OCI-LY7 (cell line): Measurements from ENCODE around the gene MAPK8IP3. TPM values are rescaled to one million over a fixed set of nuclear protein-coding genes. Genes with fewer than 3 reads are reported as not detected.

Experiments
- BruUV-seq: library from RNA; stranded (reverse); fragments of 400-500 nt; replicated peaks from 2 replicates; lab custom pipeline; 2021; lab: Mats Ljungman, UMichigan
- CTCF ChIA-PET: fragments of 300-600 bp; sonication (Branson Sonifier 250); formaldehyde crosslinking; loops from one replicate; lab custom pipeline; 2022; ENCODE audit warnings: antibody characterized with exemption; ENCODE audit not compliant: unreplicated experiment; lab: Charles Lee
- POLR2A ChIA-PET: fragments of 300-600 bp; sonication (Branson Sonifier 250); formaldehyde crosslinking; loops from one replicate; lab custom pipeline; 2022; ENCODE audit warnings: antibody characterized with exemption; lab: Charles Lee
- DNase-seq: peaks from one replicate; pipeline ENCODE4 v3.0.0-alpha.2; 2015; ENCODE audit warnings: low spot score
- H2AFZ ChIP-seq: fragments of 200-600 bp; sonication (generic), shearing (Covaris generic); 2 replicates; pipeline ENCODE4 v1.6.1; 2014; ENCODE audit warnings: mild to moderate bottlenecking, antibody characterized with exemption, low read length, moderate library complexity
- H3K27ac ChIP-seq: fragments of 200-600 bp; sonication (generic); 2 replicates; pipeline ENCODE4 v1.5.1; 2014; ENCODE audit warnings: mixed run types, low read depth, mild to moderate bottlenecking, moderate library complexity, low read length, inconsistent platforms; ENCODE audit not compliant: poor library complexity, severe bottlenecking
- H3K36me3 ChIP-seq: fragments of 200-600 bp; sonication (generic); 2 replicates; pipeline ENCODE4 v1.6.1; 2014; ENCODE audit warnings: mild to moderate bottlenecking, antibody characterized with exemption, low read length, moderate library complexity, mixed read lengths; ENCODE audit not compliant: insufficient read depth
- H3K4me1 ChIP-seq: fragments of 200-600 bp; sonication (generic); 2 replicates; pipeline ENCODE4 v1.5.1; 2014; ENCODE audit warnings: mild to moderate bottlenecking, low read length; ENCODE audit not compliant: insufficient read depth, poor library complexity, severe bottlenecking
- H3K4me2 ChIP-seq: fragments of 200-600 bp; sonication (generic); 2 replicates; pipeline ENCODE4 v1.6.1; 2014; ENCODE audit warnings: mild to moderate bottlenecking, low read length
- H3K4me3 ChIP-seq: fragments of 200-600 bp; sonication (generic); 2 replicates; pipeline ENCODE4 v1.5.1; 2014; ENCODE audit warnings: mild to moderate bottlenecking, low read depth, low read length; ENCODE audit not compliant: poor library complexity, severe bottlenecking
- H3K79me2 ChIP-seq: fragments of 200-600 bp; sonication (generic); 2 replicates; pipeline ENCODE4 v1.6.1; 2016; ENCODE audit warnings: low read depth, mild to moderate bottlenecking, low read length, moderate library complexity, mixed read lengths; ENCODE audit not compliant: insufficient read depth
- H3K9me2 ChIP-seq: fragments of 200-600 bp; sonication (generic); 2 replicates; pipeline ENCODE4 v1.6.1; 2016; ENCODE audit warnings: mild to moderate bottlenecking, low read length, mixed read lengths; ENCODE audit not compliant: insufficient read depth
- H3K9me3 ChIP-seq: fragments of 200-600 bp; sonication (generic); 2 replicates; pipeline ENCODE4 v1.6.1; 2014; ENCODE audit warnings: mild to moderate bottlenecking, mixed run types, low read length, mixed read lengths
- H4K20me1 ChIP-seq: fragments of 200-600 bp; sonication (generic); 2 replicates; pipeline ENCODE4 v1.6.1; 2014; ENCODE audit warnings: mild to moderate bottlenecking, antibody characterized with exemption, low read length, moderate library complexity, mixed read lengths; ENCODE audit not compliant: insufficient read depth
- CTCF ChIP-seq: fragments of 200-600 bp; sonication (generic); conservative IDR thresholded peaks from 2 replicates; pipeline ENCODE4 v1.5.1; 2014; ENCODE audit warnings: mild to moderate bottlenecking, antibody characterized with exemption, low read length, moderate library complexity, mixed read lengths
- EZH2phosphoT487 ChIP-seq: fragments of 200-600 bp; sonication (generic); IDR thresholded peaks from 2 replicates; pipeline ENCODE4 v1.6.1; 2018; ENCODE audit warnings: low read depth, borderline replicate concordance, mild to moderate bottlenecking, mixed run types, antibody characterized with exemption, low read length, moderate library complexity, mixed read lengths
- intact Hi-C: fragments of 100-400 bp; cut with micrococcal nuclease; formaldehyde crosslinking; loops from one replicate; pipeline ENCODE4 v1.10.0; 2022; ENCODE audit not compliant: unreplicated experiment
- total RNA-seq, 2 experiments: library from RNA; depleted of rRNA in 1 of 2; stranded (reverse); fragments of >200 nt in 1 of 2; shearing (Covaris generic) in 1 of 2; gene quantifications; 2 replicates each; pipeline ENCODE4 v1.2.3, GENCODE V29; 2014 to 2022

MAPK8IP3 gene
- total RNA-seq, 2 experiments from 2014 or later = 114 to 130 TPM

GRCh38 chr16:1792836-1793577 lies 87.0 kb downstream of the MAPK8IP3 start:
- Histone ChIP-seq H3K4me3 (no peak overlapping the region), H2AFZ (no peak overlapping the region), H3K9me3 (0 out of 2 replicates have a peak, but pooled peaks cover 8% of the 10 kb centered on the region), H3K79me2 (no peaks in the 10 kb centered on the region), H3K9me2 (no peaks in the 10 kb centered on the region), H3K27ac (no peak overlapping the region), H3K36me3 (peaks cover 22% of the 10 kb centered on the region; the same call in 1 of the 2 replicates), H3K4me1 (no peaks in the 10 kb centered on the region), H3K4me2 (no peak overlapping the region), H4K20me1 (no peaks in the 10 kb centered on the region)
- ChIA-PET POLR2A (no interaction called here), CTCF (no interaction called here)
- DNase-seq = no peak
- BruUV-seq = no TSS peak
- TF ChIP-seq CTCF = no peak
- TF ChIP-seq EZH2phosphoT487 = no peak
- intact Hi-C loops = no loop called here

GRCh38 chr16:1793578-1794220 lies 87.7 kb downstream of the MAPK8IP3 start, which contains the start of gene IGFALS:
Gene IGFALS, minus strand, starts transcription at chr16:1793705. Its CDS starts 53 bp downstream, at chr16:1793652.
- Histone ChIP-seq H3K4me3 (no peak within 1 kb of the TSS), H2AFZ (no peak within 1 kb of the TSS), H3K27ac (no peak within 1 kb of the TSS), H3K4me1 (no peaks in the 10 kb centered on the region), H3K4me2 (no peak within 1 kb of the TSS), H3K9me2 (no peaks in the 10 kb centered on the region), H3K79me2 (no peaks in the 10 kb centered on the region), H4K20me1 (no peaks in the 10 kb centered on the region), H3K9me3 (0 out of 2 replicates have a peak, but pooled peaks cover 15% of the 10 kb centered on the region), H3K36me3 (peaks cover 16% of the 10 kb centered on the region; the same call in 1 of the 2 replicates)
- intact Hi-C loops = no loop called here
- no peak for DNase-seq
- BruUV-seq = no TSS peak
- no peak for TF ChIP-seq EZH2phosphoT487
- no peak for TF ChIP-seq CTCF
- CTCF ChIA-PET = no interaction called here
- POLR2A ChIA-PET = no interaction called here
